OCI-LY7 (cell line): ENCODE measurements around the gene KIDINS220.

Experiments used
- EZH2phosphoT487 ChIP-seq: fragments of 200-600 bp; sonication (generic); IDR thresholded peaks from 2 replicates; pipeline ENCODE4 v1.6.1; 2018; ENCODE audit warnings: low read depth, borderline replicate concordance, mild to moderate bottlenecking, mixed run types, antibody characterized with exemption, low read length, moderate library complexity, mixed read lengths
- TF ChIP-seq, protein P1 (sequence below): fragments of 200-600 bp; sonication (generic); conservative IDR thresholded peaks from 2 replicates; pipeline ENCODE4 v1.5.1; 2014; ENCODE audit warnings: mild to moderate bottlenecking, antibody characterized with exemption, low read length, moderate library complexity, mixed read lengths

DNA sequence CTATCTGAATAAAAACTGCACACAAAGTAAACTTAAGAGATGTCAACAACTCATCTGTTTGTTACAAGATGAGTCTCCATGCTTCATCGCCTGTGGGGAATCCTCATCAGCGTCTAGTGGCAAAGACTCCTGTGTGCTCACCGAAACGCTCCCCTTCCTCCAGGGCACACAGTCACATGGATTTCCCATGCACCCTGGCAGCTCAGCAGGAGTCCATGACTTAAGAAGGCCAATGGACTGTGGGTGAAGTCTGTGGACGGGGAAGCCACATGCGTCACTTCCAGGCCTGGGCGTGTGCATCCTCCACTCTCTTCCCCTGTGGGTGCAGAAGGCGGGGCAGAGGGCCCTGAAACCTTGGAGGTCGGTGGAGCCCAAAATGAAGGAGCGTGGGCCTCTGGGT, 114.4 kb downstream of the KIDINS220 start:
- TF ChIP-seq, protein P1, sequence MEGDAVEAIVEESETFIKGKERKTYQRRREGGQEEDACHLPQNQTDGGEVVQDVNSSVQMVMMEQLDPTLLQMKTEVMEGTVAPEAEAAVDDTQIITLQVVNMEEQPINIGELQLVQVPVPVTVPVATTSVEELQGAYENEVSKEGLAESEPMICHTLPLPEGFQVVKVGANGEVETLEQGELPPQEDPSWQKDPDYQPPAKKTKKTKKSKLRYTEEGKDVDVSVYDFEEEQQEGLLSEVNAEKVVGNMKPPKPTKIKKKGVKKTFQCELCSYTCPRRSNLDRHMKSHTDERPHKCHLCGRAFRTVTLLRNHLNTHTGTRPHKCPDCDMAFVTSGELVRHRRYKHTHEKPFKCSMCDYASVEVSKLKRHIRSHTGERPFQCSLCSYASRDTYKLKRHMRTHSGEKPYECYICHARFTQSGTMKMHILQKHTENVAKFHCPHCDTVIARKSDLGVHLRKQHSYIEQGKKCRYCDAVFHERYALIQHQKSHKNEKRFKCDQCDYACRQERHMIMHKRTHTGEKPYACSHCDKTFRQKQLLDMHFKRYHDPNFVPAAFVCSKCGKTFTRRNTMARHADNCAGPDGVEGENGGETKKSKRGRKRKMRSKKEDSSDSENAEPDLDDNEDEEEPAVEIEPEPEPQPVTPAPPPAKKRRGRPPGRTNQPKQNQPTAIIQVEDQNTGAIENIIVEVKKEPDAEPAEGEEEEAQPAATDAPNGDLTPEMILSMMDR: no peak
- TF ChIP-seq EZH2phosphoT487: no peak
